GM18858 (cell line): Measurements from ENCODE around the gene GADD45G.

Experiments used
- ATAC-seq: cut with Tn5 transposase; IDR thresholded peaks from one replicate; pipeline ENCODE4 v1.9.1; 2021; ENCODE audit not compliant: unreplicated experiment

Gene GADD45G

GRCh38 chr9:89592213-89592815 is 12.5 kb upstream of the GADD45G start:
- no peak for ATAC-seq

- no peak for ATAC-seq
Measured at GRCh38 chr9:89592963-89593726, 11.7 kb upstream of the GADD45G start.

GRCh38 chr9:89593727-89594427 is 10.9 kb upstream of the GADD45G start:
- ATAC-seq = no peak

- no peak for ATAC-seq
Measured at GRCh38 chr9:89594811-89595550, 9.8 kb upstream of the GADD45G start.

GRCh38 chr9:89595646-89596045 is 9.2 kb upstream of the GADD45G start:
- ATAC-seq = no peak

- no peak for ATAC-seq
Measured at GRCh38 chr9:89596937-89597555, 7.8 kb upstream of the GADD45G start.

- ATAC-seq = no peak
Measured at GRCh38 chr9:89597711-89598362, 7.0 kb upstream of the GADD45G start.

GRCh38 chr9:89598363-89598713 is 6.5 kb upstream of the GADD45G start:
- no peak for ATAC-seq

GRCh38 chr9:89598926-89599325 is 5.9 kb upstream of the GADD45G start:
- no peak for ATAC-seq

GRCh38 chr9:89600831-89601230 is 4.0 kb upstream of the GADD45G start:
- ATAC-seq = no peak

GRCh38 chr9:89601306-89601705 is 3.5 kb upstream of the GADD45G start:
- no peak for ATAC-seq

- ATAC-seq = no peak
Measured at GRCh38 chr9:89601856-89602562, 2.8 kb upstream of the GADD45G start.

- no peak for ATAC-seq
Measured at GRCh38 chr9:89602978-89603766, 1.6 kb upstream of the GADD45G start.

GRCh38 chr9:89603767-89604665 is 796 bp upstream of the GADD45G start:
- ATAC-seq = no peak

GRCh38 chr9:89605465-89606048 is 745 bp downstream of the GADD45G start:
- no peak for ATAC-seq

GRCh38 chr9:89606049-89606623 is 1.3 kb downstream of the GADD45G start:
- ATAC-seq = no peak

- no peak for ATAC-seq
Measured at GRCh38 chr9:89606624-89607311, 2.0 kb downstream of the GADD45G start.
